HEK293 (cell line): Measurements from ENCODE around the gene SMC1B.

Experiments used
- CTCF ChIP-seq: fragments of 450-650 bp; formaldehyde crosslinking; IDR thresholded peaks from 2 replicates; pipeline ENCODE4 v1.5.1; 2016; ENCODE audit warnings: missing biosample characterization, missing genetic modification characterization
- ZBTB21 ChIP-seq: fragments of 450-650 bp; formaldehyde crosslinking; IDR thresholded peaks from 2 replicates; pipeline ENCODE4 v1.5.1; 2017; ENCODE audit warnings: missing biosample characterization, missing genetic modification characterization
- ZFP3 ChIP-seq: fragments of 450-650 bp; formaldehyde crosslinking; IDR thresholded peaks from 2 replicates; pipeline ENCODE4 v1.5.1; 2016; ENCODE audit warnings: low read depth, missing biosample characterization, missing genetic modification characterization
- ZFP37 ChIP-seq: fragments of 450-650 bp; formaldehyde crosslinking; IDR thresholded peaks from 2 replicates; pipeline ENCODE4 v1.5.1; 2016; ENCODE audit warnings: missing biosample characterization, missing genetic modification characterization
- ZNF174 ChIP-seq: fragments of 450-650 bp; formaldehyde crosslinking; IDR thresholded peaks from 2 replicates; pipeline ENCODE4 v1.5.0; 2017; ENCODE audit warnings: missing biosample characterization, mild to moderate bottlenecking, missing genetic modification characterization
- ZNF184 ChIP-seq: fragments of 450-650 bp; IDR thresholded peaks from 2 replicates; pipeline ENCODE4 v1.5.1; 2018; ENCODE audit warnings: missing biosample characterization, mild to moderate bottlenecking, missing genetic modification characterization

- no peak for TF ChIP-seq ZNF174 (tag by site-specific recombination)
- no peak for TF ChIP-seq CTCF
- TF ChIP-seq ZNF184 (tag by site-specific recombination) = no peak
- no peak for TF ChIP-seq ZFP3 (tag by site-specific recombination)
- no peak for TF ChIP-seq ZBTB21
- no peak for TF ChIP-seq ZFP37 (tag by site-specific recombination)
Observed at GRCh38 chr22:45328822-45329529, 84.4 kb downstream of the SMC1B start.
